Measurements from ENCODE around the gene ABT1.

DNA sequence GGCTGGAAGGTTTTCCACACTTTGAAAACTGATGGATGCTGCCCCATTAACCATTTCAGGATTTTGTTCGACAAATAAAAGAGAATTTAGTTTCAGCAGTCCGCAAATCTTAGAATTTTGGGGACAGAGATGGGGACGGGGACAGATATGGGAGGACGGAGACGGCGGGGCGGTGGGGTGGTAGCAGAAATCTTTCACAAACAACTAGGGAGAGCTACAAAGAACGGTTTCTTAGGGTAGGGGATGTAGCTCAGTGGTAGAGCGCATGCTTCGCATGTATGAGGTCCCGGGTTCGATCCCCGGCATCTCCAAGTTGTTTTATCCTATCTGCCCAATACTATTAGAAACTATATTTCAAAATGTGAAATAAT lies 43.5 kb upstream of the ABT1 start:
- TF ChIP-seq, protein P1, sequence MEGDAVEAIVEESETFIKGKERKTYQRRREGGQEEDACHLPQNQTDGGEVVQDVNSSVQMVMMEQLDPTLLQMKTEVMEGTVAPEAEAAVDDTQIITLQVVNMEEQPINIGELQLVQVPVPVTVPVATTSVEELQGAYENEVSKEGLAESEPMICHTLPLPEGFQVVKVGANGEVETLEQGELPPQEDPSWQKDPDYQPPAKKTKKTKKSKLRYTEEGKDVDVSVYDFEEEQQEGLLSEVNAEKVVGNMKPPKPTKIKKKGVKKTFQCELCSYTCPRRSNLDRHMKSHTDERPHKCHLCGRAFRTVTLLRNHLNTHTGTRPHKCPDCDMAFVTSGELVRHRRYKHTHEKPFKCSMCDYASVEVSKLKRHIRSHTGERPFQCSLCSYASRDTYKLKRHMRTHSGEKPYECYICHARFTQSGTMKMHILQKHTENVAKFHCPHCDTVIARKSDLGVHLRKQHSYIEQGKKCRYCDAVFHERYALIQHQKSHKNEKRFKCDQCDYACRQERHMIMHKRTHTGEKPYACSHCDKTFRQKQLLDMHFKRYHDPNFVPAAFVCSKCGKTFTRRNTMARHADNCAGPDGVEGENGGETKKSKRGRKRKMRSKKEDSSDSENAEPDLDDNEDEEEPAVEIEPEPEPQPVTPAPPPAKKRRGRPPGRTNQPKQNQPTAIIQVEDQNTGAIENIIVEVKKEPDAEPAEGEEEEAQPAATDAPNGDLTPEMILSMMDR (IDR thresholded peaks at IDR 0.05): no peak
- TF ChIP-seq POLR2A (IDR thresholded peaks at IDR 0.05): no peak

Data from Peyer's patch (tissue), 4 donors.